Smooth muscle cell (in vitro differentiated cells): ENCODE data around the gene LITAF. TPM values are rescaled to one million over a fixed set of nuclear protein-coding genes. Genes with fewer than 3 reads are reported as not detected.

Source experiments
- DNase-seq: peaks from one replicate; lab custom pipeline; 2025; ENCODE audit not compliant: unreplicated experiment; lab: John Stamatoyannopoulos, UW
- H2AFZ ChIP-seq: fragments of 200-600 bp; sonication (generic); 2 replicates; pipeline ENCODE4 v1.6.0; 2016; ENCODE audit warnings: antibody characterized with exemption, low read depth, mild to moderate bottlenecking
- H3F3A ChIP-seq: fragments of 200-600 bp; sonication (generic); 2 replicates; pipeline ENCODE4 v1.6.0; 2017; ENCODE audit warnings: antibody characterized with exemption, low read depth
- H3K27ac ChIP-seq: fragments of 200-600 bp; sonication (generic); 2 replicates; pipeline ENCODE4 v1.5.1; 2016; ENCODE audit warnings: low read depth, mild to moderate bottlenecking
- H3K27me3 ChIP-seq: fragments of 200-600 bp; sonication (generic); 2 replicates; pipeline ENCODE4 v1.6.1; 2016; ENCODE audit warnings: low read depth, mild to moderate bottlenecking
- H3K36me3 ChIP-seq: fragments of 200-600 bp; sonication (generic); 2 replicates; pipeline ENCODE4 v1.5.1; 2016; ENCODE audit warnings: low read depth
- H3K4me1 ChIP-seq: fragments of 200-600 bp; sonication (generic); 2 replicates; pipeline ENCODE4 v1.5.1; 2016; ENCODE audit warnings: low read depth
- H3K4me2 ChIP-seq: fragments of 200-600 bp; sonication (generic); 2 replicates; pipeline ENCODE4 v1.6.0; 2016; ENCODE audit warnings: mild to moderate bottlenecking
- H3K4me3 ChIP-seq: fragments of 200-600 bp; sonication (generic); 2 replicates; pipeline ENCODE4 v1.5.1; 2016; ENCODE audit warnings: mild to moderate bottlenecking
- H3K79me2 ChIP-seq: fragments of 200-600 bp; sonication (generic); 2 replicates; pipeline ENCODE4 v1.6.0; 2016; ENCODE audit warnings: low read depth, mild to moderate bottlenecking
- H3K9ac ChIP-seq: fragments of 200-600 bp; sonication (generic); 2 replicates; pipeline ENCODE4 v1.6.0; 2016; ENCODE audit warnings: low read depth
- H3K9me3 ChIP-seq: fragments of 200-600 bp; sonication (generic); replicated peaks from 2 replicates; pipeline ENCODE4 v1.5.1; 2016; ENCODE audit warnings: low read depth
- H4K20me1 ChIP-seq: fragments of 200-600 bp; sonication (generic); 2 replicates; pipeline ENCODE4 v1.6.0; 2016; ENCODE audit warnings: low read depth
- CTCF ChIP-seq: fragments of 200-600 bp; sonication (generic); IDR thresholded peaks from 2 replicates; pipeline ENCODE4 v1.5.1; 2017; ENCODE audit warnings: borderline replicate concordance, mild to moderate bottlenecking, antibody characterized with exemption; ENCODE audit not compliant: insufficient read depth, poor library complexity, severe bottlenecking
- WGBS: methylation state at CpG from one replicate; pipeline ENCODE4 v1.1.7; 2016; ENCODE audit warnings: low lambda C conversion rate; 5-methylcytosine and 5-hydroxymethylcytosine counted together
- polyA plus RNA-seq: library from polyadenylated mRNA; unstranded; fragments of >200 nt; fragmentation: Nextera tagmentation; extraction: Ambion mirVana; gene quantifications from 2 replicates; pipeline ENCODE4 v1.2.1, GENCODE V29; 2016
- total RNA-seq: library from RNA; depleted of rRNA; stranded (reverse); fragments of >200 nt; gene quantifications from 2 replicates; pipeline ENCODE4 v1.2.3, GENCODE V29; 2014

LITAF gene
- total and polyA plus RNA-seq, 2 experiments from 2014 or later, result 40.4 to 72.6 TPM

DNA sequence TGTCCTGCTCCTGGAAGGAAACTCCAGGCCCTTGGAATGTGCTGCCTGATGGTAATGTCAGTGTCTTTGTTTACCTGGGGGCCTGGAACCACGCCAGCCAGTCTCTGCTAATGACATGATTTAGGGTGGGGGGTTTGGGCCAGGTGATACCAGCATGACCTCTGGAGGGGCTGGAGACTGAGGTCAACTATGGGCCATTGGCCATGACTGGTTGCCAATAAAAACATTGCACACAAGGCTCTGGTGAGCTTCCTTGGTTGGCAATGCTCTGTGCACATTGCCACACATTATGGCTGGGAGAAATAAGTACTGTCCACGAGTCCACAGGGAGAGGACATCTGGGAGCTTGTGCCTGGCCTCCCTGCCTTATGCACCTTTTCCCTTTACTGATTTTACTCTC is 52.5 kb downstream of the LITAF start:
- no peaks in the 10 kb centered on the region for H3K9me3 ChIP-seq
- WGBS, result 85% methylated on average over 2 of the region's 2 CpGs
- H3K27ac ChIP-seq, result no peak overlapping the region

GRCh38 chr16:11533588-11533987 is 53.1 kb downstream of the LITAF start:
- H3K9me3 ChIP-seq, result no peaks in the 10 kb centered on the region
- H3K36me3 ChIP-seq, result no peaks in the 10 kb centered on the region
- no peaks in the 10 kb centered on the region for H4K20me1 ChIP-seq
- H3K27ac ChIP-seq, result no peak overlapping the region
- no peaks in the 10 kb centered on the region for H3K79me2 ChIP-seq
- no peak overlapping the region for H3K4me2 ChIP-seq
- H3K4me3 ChIP-seq, result no peak overlapping the region
- no peak overlapping the region for H3K9ac ChIP-seq
- H3K27me3 ChIP-seq, result no peaks in the 10 kb centered on the region
- no peak overlapping the region for H2AFZ ChIP-seq
- 84% methylated on average over 5 of the region's 5 CpGs for WGBS
- no peaks in the 10 kb centered on the region for H3K4me1 ChIP-seq
- DNase-seq, result no peak
- H3F3A ChIP-seq, result no peaks in the 10 kb centered on the region
- TF ChIP-seq CTCF, result no peak

More for the DNA sequence above, 52.5 kb downstream of the LITAF start:
- DNase-seq, result no peak
- H3K4me1 ChIP-seq, result no peaks in the 10 kb centered on the region
- no peaks in the 10 kb centered on the region for H3K79me2 ChIP-seq
- H4K20me1 ChIP-seq, result no peaks in the 10 kb centered on the region
- no peak for TF ChIP-seq CTCF
- H3K4me3 ChIP-seq, result no peak overlapping the region
- H3F3A ChIP-seq, result no peaks in the 10 kb centered on the region
- no peaks in the 10 kb centered on the region for H3K36me3 ChIP-seq
- H3K9ac ChIP-seq, result no peak overlapping the region
- H2AFZ ChIP-seq, result no peak overlapping the region
- H3K27me3 ChIP-seq, result no peaks in the 10 kb centered on the region
- no peak overlapping the region for H3K4me2 ChIP-seq

- Histone ChIP-seq H3K4me3 (no peak overlapping the region), H3F3A (no peaks in the 10 kb centered on the region), H4K20me1 (no peaks in the 10 kb centered on the region), H3K4me1 (no peaks in the 10 kb centered on the region), H3K27ac (no peak overlapping the region), H2AFZ (no peak overlapping the region), H3K4me2 (no peak overlapping the region), H3K9me3 (no peaks in the 10 kb centered on the region), H3K27me3 (peaks cover 18% of the 10 kb centered on the region), H3K36me3 (no peaks in the 10 kb centered on the region), H3K9ac (no peak overlapping the region), H3K79me2 (no peaks in the 10 kb centered on the region)
- no peak for TF ChIP-seq CTCF
- WGBS, result 76% methylated on average over 8 of the region's 8 CpGs
- DNase-seq, result no peak
Observed at GRCh38 chr16:11530171-11530940, 56.4 kb downstream of the LITAF start.

DNA sequence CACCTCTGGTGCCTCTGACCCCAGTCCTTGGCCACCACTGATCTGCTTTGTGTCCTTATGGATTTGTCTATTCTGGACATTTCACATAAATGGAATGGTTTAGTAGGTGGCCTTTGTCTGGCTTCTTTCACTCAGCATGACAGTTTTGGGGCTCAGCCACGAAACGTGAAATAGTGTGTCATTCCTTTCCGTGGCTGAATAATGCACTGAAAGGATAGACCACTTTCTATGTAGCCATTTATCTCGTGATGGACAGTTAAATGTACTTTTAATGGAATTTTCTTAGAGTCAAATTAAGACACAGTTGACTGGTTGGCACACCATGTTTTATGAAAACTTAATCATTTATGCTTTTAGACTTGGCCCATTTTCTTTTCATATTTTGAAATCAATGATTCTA is 57.4 kb downstream of the LITAF start:
- H3K4me2 ChIP-seq, result no peak overlapping the region
- H3K4me1 ChIP-seq, result no peaks in the 10 kb centered on the region
- no peak overlapping the region for H3K27ac ChIP-seq
- H2AFZ ChIP-seq, result no peak overlapping the region
- WGBS, result 89% methylated on average over 4 of the region's 4 CpGs
- H3K4me3 ChIP-seq, result no peak overlapping the region
- no peaks in the 10 kb centered on the region for H3K36me3 ChIP-seq
- no peak for DNase-seq
- no peak overlapping the region for H3K9ac ChIP-seq
- H3K9me3 ChIP-seq, result no peaks in the 10 kb centered on the region
- no peaks in the 10 kb centered on the region for H4K20me1 ChIP-seq
- H3K27me3 ChIP-seq, result peaks cover 18% of the 10 kb centered on the region
- TF ChIP-seq CTCF, result no peak
- H3F3A ChIP-seq, result no peaks in the 10 kb centered on the region
- no peaks in the 10 kb centered on the region for H3K79me2 ChIP-seq
